Loucy (cell line): ENCODE measurements around the gene CNTN1.

Experiments
- CTCF ChIP-seq: fragments of 200-600 bp; sonication (generic); conservative IDR thresholded peaks from 2 replicates; pipeline ENCODE4 v1.5.1; 2014; ENCODE audit warnings: mild to moderate bottlenecking, antibody characterized with exemption, low read length
- EZH2phosphoT487 ChIP-seq: fragments of 200-600 bp; IDR thresholded peaks from 2 replicates; pipeline ENCODE4 v1.6.1; 2018; ENCODE audit warnings: antibody characterized with exemption, mild to moderate bottlenecking, moderate library complexity, borderline replicate concordance

DNA sequence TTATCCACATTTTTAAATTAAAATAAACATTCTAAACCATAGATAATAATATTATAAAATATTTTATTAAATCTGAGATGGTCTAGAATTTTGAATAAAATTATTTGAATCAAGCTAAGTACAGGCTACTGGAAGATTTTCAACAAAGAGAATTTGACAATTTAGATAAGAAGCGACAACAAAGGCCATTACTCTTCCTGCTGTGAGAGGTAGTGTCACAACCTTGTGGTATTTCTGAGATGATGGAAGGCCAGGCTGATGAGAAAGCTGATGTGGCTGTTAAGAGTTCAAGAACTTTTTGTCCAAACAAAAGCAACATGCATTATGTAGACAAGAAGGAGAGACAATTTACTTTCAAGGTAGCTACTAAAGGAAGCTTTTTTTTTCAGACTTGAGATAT is 43.7 kb upstream of the CNTN1 start:
- TF ChIP-seq CTCF = no peak
- no peak for TF ChIP-seq EZH2phosphoT487
